ENCODE data around the gene GJD2.

The GJD2 gene

GRCh38 chr15:34773917-34774316 lies 19.1 kb upstream of the GJD2 start:
- H3K4me3 ChIP-seq (ENCODE audit: low read length) = no peak overlapping the region
- no peak for TF ChIP-seq CTCF (conservative IDR thresholded peaks at IDR 0.05; ENCODE audit: low read depth, low read length)
- no peak for DNase-seq (ENCODE audit: low read depth)

GRCh38 chr15:34773013-34773412 lies 18.2 kb upstream of the GJD2 start:
- no peak for DNase-seq (ENCODE audit: low read depth)
- no peak overlapping the region for H3K4me3 ChIP-seq (ENCODE audit: low read length)
- TF ChIP-seq CTCF (conservative IDR thresholded peaks at IDR 0.05; ENCODE audit: low read depth, low read length) = no peak

- H3K4me3 ChIP-seq (ENCODE audit: low read length) = no peak overlapping the region
- DNase-seq (ENCODE audit: low read depth) = no peak
- TF ChIP-seq CTCF (conservative IDR thresholded peaks at IDR 0.05; ENCODE audit: low read depth, low read length) = no peak
These were observed 17.5 kb upstream of the GJD2 start for GRCh38 chr15:34772312-34772711.

- TF ChIP-seq CTCF (conservative IDR thresholded peaks at IDR 0.05; ENCODE audit: low read depth, low read length) = no peak
- no peak for DNase-seq (ENCODE audit: low read depth)
- no peak overlapping the region for H3K4me3 ChIP-seq (ENCODE audit: low read length)
These were observed 14.9 kb upstream of the GJD2 start for GRCh38 chr15:34769711-34770110.

- H3K4me3 ChIP-seq (ENCODE audit: low read length) = no peak overlapping the region
- no peak for TF ChIP-seq CTCF (conservative IDR thresholded peaks at IDR 0.05; ENCODE audit: low read depth, low read length)
These were observed 13.7 kb upstream of the GJD2 start for GRCh38 chr15:34768530-34768929.

GRCh38 chr15:34765741-34766140 lies 10.9 kb upstream of the GJD2 start:
- no peak overlapping the region for H3K4me3 ChIP-seq (ENCODE audit: low read length)
- no peak for DNase-seq (ENCODE audit: low read depth)
- no peak for TF ChIP-seq CTCF (conservative IDR thresholded peaks at IDR 0.05; ENCODE audit: low read depth, low read length)

More at GRCh38 chr15:34768530-34768929, 13.7 kb upstream of the GJD2 start:
- DNase-seq (ENCODE audit: low read depth) = no peak

GRCh38 chr15:34760909-34761308 lies 6.1 kb upstream of the GJD2 start:
- DNase-seq (ENCODE audit: low read depth) = no peak
- no peak overlapping the region for H3K4me3 ChIP-seq (ENCODE audit: low read length)
- TF ChIP-seq CTCF (conservative IDR thresholded peaks at IDR 0.05; ENCODE audit: low read depth, low read length) = no peak

Data from retinal pigment epithelial cell (primary cell).